Vagina (tissue), 2 donors: ENCODE results near the gene ZNF423. TPM values are rescaled to one million over a fixed set of nuclear protein-coding genes. Genes with fewer than 3 reads are reported as not detected.

Experiments used
- DNase-seq, 2 donors: peaks; one replicate each; pipeline ENCODE4 v3.0.0-alpha.2; 2017; ENCODE audit errors: extremely low spot score in 2 of 2
- H3K27ac ChIP-seq: fragments of 200-600 bp; sonication (generic); one replicate; pipeline ENCODE4 v1.5.1; 2019
- H3K27me3 ChIP-seq: fragments of 200-600 bp; sonication (generic); one replicate; pipeline ENCODE4 v1.5.1; 2019
- H3K36me3 ChIP-seq, 2 donors: fragments of 200-600 bp; sonication (generic); one replicate each; pipeline ENCODE4 v1.5.1; 2017 to 2019
- H3K4me1 ChIP-seq: fragments of 200-600 bp; sonication (generic); one replicate; pipeline ENCODE4 v1.5.1; 2019
- H3K4me3 ChIP-seq, 2 donors: fragments of 200-600 bp; sonication (generic); 1 replicate in 1 of 2; 2 replicates in 1 of 2; pipeline ENCODE4 v1.5.1; 2016 to 2019
- H3K9me3 ChIP-seq: fragments of 200-600 bp; sonication (generic); one replicate; pipeline ENCODE4 v1.5.1; 2019
- CTCF ChIP-seq, 3 experiments: fragments of 450-650 bp in 2 of 3; fragments of 200-600 bp in 1 of 3; sonication (generic) in 1 of 3; IDR thresholded peaks; one replicate each; pipeline ENCODE4 v1.5.1; 2017 to 2019; ENCODE audit warnings: antibody characterized with exemption in 3 of 3, mild to moderate bottlenecking in 2 of 3, moderate library complexity in 2 of 3
- POLR2A ChIP-seq, 2 donors: fragments of 450-650 bp; IDR thresholded peaks; one replicate each; pipeline ENCODE4 v1.6.1; 2017; ENCODE audit warnings: antibody characterized with exemption in 2 of 2, mild to moderate bottlenecking in 2 of 2, moderate library complexity in 2 of 2
- POLR2AphosphoS5 ChIP-seq, 2 donors: sonication (generic); formaldehyde crosslinking; IDR thresholded peaks; one replicate each; pipeline ENCODE4 v1.9.0; 2017; ENCODE audit warnings: antibody characterized with exemption in 2 of 2, mild to moderate bottlenecking in 2 of 2, low read depth in 1 of 2; ENCODE audit not compliant: insufficient read depth in 1 of 2
- intact Hi-C: fragments of 100-400 bp; cut with DNase I; formaldehyde crosslinking; loops from one replicate; pipeline ENCODE4 v1.15.1; 2023
- total RNA-seq: library from RNA; depleted of rRNA; stranded (reverse); fragments of >200 nt; gene quantifications from one replicate; pipeline ENCODE4 v1.2.3, GENCODE V29; 2016

Gene ZNF423
- total RNA-seq, 1 donor from 2014 or later = 10.3 TPM

GRCh38 chr16:49630783-49631182 lies 225.1 kb downstream of the ZNF423 start:
- no peaks in the 10 kb centered on the region for H3K27me3 ChIP-seq
- H3K4me3 ChIP-seq = no peak overlapping the region
- peak in 1 of 2 donors; percentile 67 for DNase-seq
- intact Hi-C loops = no loop called here
- H3K4me1 ChIP-seq = peaks cover 12% of the 10 kb centered on the region
- TF ChIP-seq CTCF (IDR thresholded peaks at IDR 0.05) (no peak), POLR2A (IDR thresholded peaks at IDR 0.05) (no peak), POLR2AphosphoS5 (IDR thresholded peaks at IDR 0.05; ENCODE audit: insufficient read depth in 1 of 2, low read depth in 1 of 2) (no peak)
- H3K36me3 ChIP-seq = no peaks in the 10 kb centered on the region
- H3K27ac ChIP-seq = no peak overlapping the region
- no peaks in the 10 kb centered on the region for H3K9me3 ChIP-seq

- no peaks in the 10 kb centered on the region for H3K27me3 ChIP-seq
- intact Hi-C loops = loop anchor here (10.0 kb wide), 1 partner anchor 225 kb away; the partner anchor contains the start of gene ZNF423
- peaks cover 12% of the 10 kb centered on the region for H3K4me1 ChIP-seq
- no peaks in the 10 kb centered on the region for H3K9me3 ChIP-seq
- H3K4me3 ChIP-seq = no peak overlapping the region
- H3K36me3 ChIP-seq = no peaks in the 10 kb centered on the region
- no peak overlapping the region for H3K27ac ChIP-seq
- peak in 1 of 2 donors; percentile 19 for DNase-seq
- TF ChIP-seq POLR2A (IDR thresholded peaks at IDR 0.05) (no peak), CTCF (IDR thresholded peaks at IDR 0.05) (no peak), POLR2AphosphoS5 (IDR thresholded peaks at IDR 0.05; ENCODE audit: insufficient read depth in 1 of 2, low read depth in 1 of 2) (no peak)
Measured at GRCh38 chr16:49629851-49630250, 226.1 kb downstream of the ZNF423 start.

- Histone ChIP-seq H3K27ac (no peak overlapping the region), H3K27me3 (no peaks in the 10 kb centered on the region), H3K36me3 (no peaks in the 10 kb centered on the region), H3K4me1 (peaks cover 12% of the 10 kb centered on the region), H3K4me3 (no peak overlapping the region), H3K9me3 (no peaks in the 10 kb centered on the region)
- no peak for DNase-seq
- intact Hi-C loops = loop anchor here (10.0 kb wide), 1 partner anchor 227 kb away; the partner anchor contains the start of gene ZNF423
- TF ChIP-seq CTCF (IDR thresholded peaks at IDR 0.05) (no peak), POLR2A (IDR thresholded peaks at IDR 0.05) (no peak), POLR2AphosphoS5 (IDR thresholded peaks at IDR 0.05; ENCODE audit: insufficient read depth in 1 of 2, low read depth in 1 of 2) (no peak)
Measured at GRCh38 chr16:49628148-49628547, 227.8 kb downstream of the ZNF423 start.

GRCh38 chr16:49625311-49626065 lies 230.4 kb downstream of the ZNF423 start:
- TF ChIP-seq POLR2AphosphoS5 (IDR thresholded peaks at IDR 0.05; ENCODE audit: insufficient read depth in 1 of 2, low read depth in 1 of 2) (no peak), CTCF (IDR thresholded peaks at IDR 0.05) (no peak), POLR2A (IDR thresholded peaks at IDR 0.05) (no peak)
- intact Hi-C loops = loop anchor here (10.0 kb wide), 1 partner anchor 229 kb away; the partner anchor contains the start of gene ZNF423
- DNase-seq = peak in 1 of 2 donors; percentile 90
- no peaks in the 10 kb centered on the region for H3K9me3 ChIP-seq
- H3K36me3 ChIP-seq = no peaks in the 10 kb centered on the region
- no peak overlapping the region for H3K4me3 ChIP-seq
- peaks cover 15% of the 10 kb centered on the region for H3K4me1 ChIP-seq
- no peak overlapping the region for H3K27ac ChIP-seq
- H3K27me3 ChIP-seq = no peaks in the 10 kb centered on the region
